ENCODE measurements around the gene KCNH1.

DNA sequence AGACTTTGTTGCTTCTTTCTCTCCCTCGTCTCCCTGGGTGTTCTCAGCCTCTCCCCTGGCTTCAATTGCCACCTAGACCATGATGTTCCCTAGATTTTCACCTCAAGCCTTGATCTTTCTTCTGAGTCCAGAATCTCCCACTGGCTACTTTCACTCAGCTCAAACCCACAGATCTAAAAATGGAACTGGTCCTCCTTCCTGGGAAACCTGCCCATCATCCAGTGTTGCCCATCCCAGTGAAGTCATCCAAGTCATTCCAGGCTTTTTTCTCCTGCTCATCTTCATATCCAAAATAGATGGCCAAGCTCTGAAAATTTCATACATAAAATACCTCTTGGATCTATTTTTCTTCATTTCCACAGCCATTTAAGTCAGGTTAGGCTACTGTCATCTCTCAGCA lies 347.4 kb downstream of the KCNH1 start:
- TF ChIP-seq, protein P1, sequence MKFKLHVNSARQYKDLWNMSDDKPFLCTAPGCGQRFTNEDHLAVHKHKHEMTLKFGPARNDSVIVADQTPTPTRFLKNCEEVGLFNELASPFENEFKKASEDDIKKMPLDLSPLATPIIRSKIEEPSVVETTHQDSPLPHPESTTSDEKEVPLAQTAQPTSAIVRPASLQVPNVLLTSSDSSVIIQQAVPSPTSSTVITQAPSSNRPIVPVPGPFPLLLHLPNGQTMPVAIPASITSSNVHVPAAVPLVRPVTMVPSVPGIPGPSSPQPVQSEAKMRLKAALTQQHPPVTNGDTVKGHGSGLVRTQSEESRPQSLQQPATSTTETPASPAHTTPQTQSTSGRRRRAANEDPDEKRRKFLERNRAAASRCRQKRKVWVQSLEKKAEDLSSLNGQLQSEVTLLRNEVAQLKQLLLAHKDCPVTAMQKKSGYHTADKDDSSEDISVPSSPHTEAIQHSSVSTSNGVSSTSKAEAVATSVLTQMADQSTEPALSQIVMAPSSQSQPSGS (IDR thresholded peaks at IDR 0.05; ENCODE audit: low read length) = no peak
- TF ChIP-seq ZNF24 (IDR thresholded peaks at IDR 0.05) = no peak
- TF ChIP-seq, protein P2, sequence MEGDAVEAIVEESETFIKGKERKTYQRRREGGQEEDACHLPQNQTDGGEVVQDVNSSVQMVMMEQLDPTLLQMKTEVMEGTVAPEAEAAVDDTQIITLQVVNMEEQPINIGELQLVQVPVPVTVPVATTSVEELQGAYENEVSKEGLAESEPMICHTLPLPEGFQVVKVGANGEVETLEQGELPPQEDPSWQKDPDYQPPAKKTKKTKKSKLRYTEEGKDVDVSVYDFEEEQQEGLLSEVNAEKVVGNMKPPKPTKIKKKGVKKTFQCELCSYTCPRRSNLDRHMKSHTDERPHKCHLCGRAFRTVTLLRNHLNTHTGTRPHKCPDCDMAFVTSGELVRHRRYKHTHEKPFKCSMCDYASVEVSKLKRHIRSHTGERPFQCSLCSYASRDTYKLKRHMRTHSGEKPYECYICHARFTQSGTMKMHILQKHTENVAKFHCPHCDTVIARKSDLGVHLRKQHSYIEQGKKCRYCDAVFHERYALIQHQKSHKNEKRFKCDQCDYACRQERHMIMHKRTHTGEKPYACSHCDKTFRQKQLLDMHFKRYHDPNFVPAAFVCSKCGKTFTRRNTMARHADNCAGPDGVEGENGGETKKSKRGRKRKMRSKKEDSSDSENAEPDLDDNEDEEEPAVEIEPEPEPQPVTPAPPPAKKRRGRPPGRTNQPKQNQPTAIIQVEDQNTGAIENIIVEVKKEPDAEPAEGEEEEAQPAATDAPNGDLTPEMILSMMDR (IDR thresholded peaks at IDR 0.05 in 2 of 3, conservative IDR thresholded peaks at IDR 0.05 in 1 of 3; ENCODE audit: control insufficient read depth in 2 of 3, extremely low read depth in 1 of 3, insufficient read depth in 1 of 3, low read depth in 3 of 3, low read length in 3 of 3) = no peak
- no peak for TF ChIP-seq SMC3 (IDR thresholded peaks at IDR 0.05; ENCODE audit: borderline replicate concordance, low read length)
- no peak for TF ChIP-seq RCOR1 (conservative IDR thresholded peaks at IDR 0.05; ENCODE audit: low read depth, low read length)
- TF ChIP-seq, protein P3, sequence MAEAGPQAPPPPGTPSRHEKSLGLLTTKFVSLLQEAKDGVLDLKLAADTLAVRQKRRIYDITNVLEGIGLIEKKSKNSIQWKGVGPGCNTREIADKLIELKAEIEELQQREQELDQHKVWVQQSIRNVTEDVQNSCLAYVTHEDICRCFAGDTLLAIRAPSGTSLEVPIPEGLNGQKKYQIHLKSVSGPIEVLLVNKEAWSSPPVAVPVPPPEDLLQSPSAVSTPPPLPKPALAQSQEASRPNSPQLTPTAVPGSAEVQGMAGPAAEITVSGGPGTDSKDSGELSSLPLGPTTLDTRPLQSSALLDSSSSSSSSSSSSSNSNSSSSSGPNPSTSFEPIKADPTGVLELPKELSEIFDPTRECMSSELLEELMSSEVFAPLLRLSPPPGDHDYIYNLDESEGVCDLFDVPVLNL (IDR thresholded peaks at IDR 0.05; ENCODE audit: low read depth, low read length) = no peak
- no peak for TF ChIP-seq NRF1 (conservative IDR thresholded peaks at IDR 0.05; ENCODE audit: low read depth, low read length)
- no peak for TF ChIP-seq CHD2 (IDR thresholded peaks at IDR 0.05; ENCODE audit: borderline replicate concordance, low read depth, low read length)
- TF ChIP-seq POLR2A (IDR thresholded peaks at IDR 0.05; ENCODE audit: low read depth, low read length) = no peak

All from GM12878 (cell line).